H1 (cell line): ENCODE measurements around the gene SPTBN4. TPM values are rescaled to one million over a fixed set of nuclear protein-coding genes. Genes with fewer than 3 reads are reported as not detected.
"Not testable (repeated sequence)": the region's sequence is repeated elsewhere in the genome, so short reads cannot be mapped to it uniquely, and the experiment has no call there.

Experiments
- CTCF ChIA-PET: fragments of 300-600 bp; sonication (Branson Sonifier 250); formaldehyde crosslinking; loops from one replicate; lab custom pipeline; 2021; ENCODE audit not compliant: partially characterized antibody; lab: Charles Lee
- POLR2A ChIA-PET: fragments of 300-600 bp; sonication (Branson Sonifier 250); formaldehyde crosslinking; loops from one replicate; lab custom pipeline; 2021; ENCODE audit warnings: inconsistent platforms; ENCODE audit not compliant: partially characterized antibody; lab: Charles Lee
- DNase-seq, 2 experiments: peaks; one replicate each; pipeline versions ENCODE4 v3.0.0 to v3.0.0-alpha.2; 2010 to 2022; ENCODE audit warnings: low spot score in 2 of 2, low read depth in 1 of 2, mixed read lengths in 1 of 2
- FAIRE-seq: peaks from 2 replicates; lab custom pipeline; 2011; peaks lifted over from hg19 to GRCh38; lab: Jason Lieb, UNC
- H2AFZ ChIP-seq: 2 replicates; pipeline ENCODE4 v1.8.1; 2012; ENCODE audit warnings: low read length, inconsistent platforms
- H2AK5ac ChIP-seq: 2 replicates; pipeline ENCODE4 v1.6.1; 2013; ENCODE audit warnings: low read depth, low read length
- H2BK120ac ChIP-seq: replicated peaks from 2 replicates; pipeline ENCODE3; 2013; ENCODE audit warnings: low read depth, low read length, inconsistent platforms
- H2BK12ac ChIP-seq: 2 replicates; pipeline ENCODE4 v1.6.1; 2013; ENCODE audit warnings: low read depth, low read length
- H2BK15ac ChIP-seq: 2 replicates; pipeline ENCODE4 v1.6.1; 2013; ENCODE audit warnings: low read length
- H2BK20ac ChIP-seq: 2 replicates; pipeline ENCODE4 v1.6.1; 2013; ENCODE audit warnings: low read length
- H2BK5ac ChIP-seq: 2 replicates; pipeline ENCODE4 v1.6.1; 2013; ENCODE audit warnings: low read depth, low read length
- H3K14ac ChIP-seq: 2 replicates; pipeline ENCODE4 v1.6.1; 2013; ENCODE audit warnings: inconsistent platforms; ENCODE audit not compliant: insufficient read length
- H3K18ac ChIP-seq: 2 replicates; pipeline ENCODE4 v1.6.1; 2013; ENCODE audit warnings: low read length; ENCODE audit errors: extremely low read depth
- H3K23ac ChIP-seq: 2 replicates; pipeline ENCODE4 v1.6.1; 2013; ENCODE audit warnings: inconsistent platforms; ENCODE audit not compliant: insufficient read length
- H3K23me2 ChIP-seq: 2 replicates; pipeline ENCODE4 v1.6.1; 2013; ENCODE audit warnings: low read depth, low read length
- H3K27ac ChIP-seq: 2 replicates; pipeline ENCODE4 v1.6.1; 2011; ENCODE audit warnings: low read depth, low read length, inconsistent platforms
- H3K27me3 ChIP-seq, 4 experiments: replicated peaks in 1 of 4; 1 replicate in 1 of 4; 2 replicates in 3 of 4; pipeline versions ENCODE4 v1.6.1 to v1.8.1; 2011 to 2013; ENCODE audit warnings: low read length in 3 of 4, mild to moderate bottlenecking in 3 of 4, inconsistent platforms in 2 of 4, mixed read lengths in 2 of 4, moderate library complexity in 1 of 4; ENCODE audit not compliant: control insufficient read depth in 3 of 4, insufficient read depth in 3 of 4; ENCODE audit errors: extremely low read depth in 1 of 4
- H3K36me3 ChIP-seq, 4 experiments: 2 replicates each; pipeline versions ENCODE4 v1.6.1 to v1.8.1; 2011 to 2013; ENCODE audit warnings: mild to moderate bottlenecking in 4 of 4, low read length in 3 of 4, moderate library complexity in 2 of 4, control low read depth in 1 of 4, inconsistent platforms in 1 of 4; ENCODE audit not compliant: insufficient read depth in 4 of 4, control insufficient read depth in 2 of 4
- H3K4ac ChIP-seq: replicated peaks from 2 replicates; pipeline ENCODE3; 2013; ENCODE audit warnings: low read length, low read depth, mixed read lengths, inconsistent platforms; ENCODE audit not compliant: insufficient read length
- H3K4me1 ChIP-seq, 4 experiments: replicated peaks in 1 of 4; 1 replicate in 1 of 4; 2 replicates in 3 of 4; pipeline versions ENCODE4 v1.6.1 to v1.8.1; 2011 to 2013; ENCODE audit warnings: low read length in 3 of 4, inconsistent platforms in 2 of 4, mixed read lengths in 1 of 4; ENCODE audit not compliant: insufficient read depth in 4 of 4, control insufficient read depth in 3 of 4
- H3K4me2 ChIP-seq, 2 experiments: 2 replicates each; pipeline versions ENCODE4 v1.6.1 to v1.8.1; 2011 to 2013; ENCODE audit warnings: low read depth in 2 of 2, low read length in 2 of 2, control low read depth in 1 of 2, inconsistent platforms in 1 of 2, mild to moderate bottlenecking in 1 of 2; ENCODE audit not compliant: insufficient read depth in 1 of 2
- H3K4me3 ChIP-seq, 4 experiments: fragments of 200-600, 300-600 bp in 1 of 4; sonication (generic), shearing (Covaris generic), sonication (Bioruptor Twin) in 1 of 4; 2 replicates each; pipeline versions ENCODE4 v1.5.1 to v1.8.1; 2011 to 2016; ENCODE audit warnings: low read length in 4 of 4, low read depth in 3 of 4, control low read depth in 2 of 4, inconsistent platforms in 2 of 4, mild to moderate bottlenecking in 2 of 4, mixed read lengths in 1 of 4, moderate library complexity in 1 of 4; ENCODE audit not compliant: insufficient read depth in 2 of 4; ENCODE audit errors: extremely low read depth in 1 of 4
- H3K56ac ChIP-seq: replicated peaks from 2 replicates; pipeline ENCODE3; 2013; ENCODE audit warnings: low read depth, mild to moderate bottlenecking, mixed read lengths, low read length, inconsistent platforms; ENCODE audit not compliant: insufficient read length
- H3K79me1 ChIP-seq: 2 replicates; pipeline ENCODE4 v1.6.1; 2013; ENCODE audit warnings: low read depth, low read length, control low read depth
- H3K79me2 ChIP-seq, 2 experiments: 2 replicates each; pipeline versions ENCODE4 v1.6.1 to v1.8.1; 2012 to 2013; ENCODE audit warnings: low read length in 2 of 2, mild to moderate bottlenecking in 2 of 2, inconsistent platforms in 1 of 2; ENCODE audit not compliant: insufficient read depth in 2 of 2, control insufficient read depth in 1 of 2
- H3K9ac ChIP-seq, 4 experiments: replicated peaks in 1 of 4; 1 replicate in 1 of 4; 2 replicates in 3 of 4; pipeline versions ENCODE4 v1.6.1 to v1.8.1; 2011 to 2013; ENCODE audit warnings: low read depth in 3 of 4, low read length in 3 of 4, control low read depth in 2 of 4, mild to moderate bottlenecking in 2 of 4, moderate library complexity in 2 of 4, inconsistent platforms in 1 of 4; ENCODE audit errors: extremely low read depth in 1 of 4
- H3K9me3 ChIP-seq, 2 experiments: 2 replicates each; pipeline versions ENCODE4 v1.6.1 to v1.8.1; 2012 to 2013; ENCODE audit warnings: mild to moderate bottlenecking in 2 of 2, moderate library complexity in 2 of 2, control low read depth in 1 of 2, inconsistent platforms in 1 of 2, low read depth in 1 of 2, low read length in 1 of 2, mixed read lengths in 1 of 2; ENCODE audit not compliant: insufficient read depth in 2 of 2
- H4K20me1 ChIP-seq, 2 experiments: replicated peaks in 1 of 2; 2 replicates each; pipeline versions ENCODE3 to v1.8.1; 2011 to 2013; ENCODE audit warnings: inconsistent platforms in 2 of 2, low read length in 2 of 2, mild to moderate bottlenecking in 1 of 2; ENCODE audit not compliant: insufficient read depth in 2 of 2, control insufficient read depth in 1 of 2
- H4K5ac ChIP-seq: 2 replicates; pipeline ENCODE4 v1.6.1; 2013; ENCODE audit warnings: low read length, low read depth, mixed read lengths, inconsistent platforms; ENCODE audit not compliant: insufficient read length
- H4K8ac ChIP-seq: 2 replicates; pipeline ENCODE4 v1.8.0; 2013; ENCODE audit warnings: mild to moderate bottlenecking, moderate library complexity, low read length, inconsistent platforms; ENCODE audit not compliant: insufficient read depth; ENCODE audit errors: extremely low read depth
- H4K91ac ChIP-seq: replicated peaks from 2 replicates; pipeline ENCODE3; 2013; ENCODE audit warnings: low read length, mixed read lengths, inconsistent platforms; ENCODE audit not compliant: insufficient read length
- WGBS, 2 experiments: shearing (Covaris generic) in 1 of 2; methylation state at CpG; one replicate each; pipeline versions ENCODE4 v1.1.6 to v1.1.7; 2013 to 2015; ENCODE audit warnings: low lambda C conversion rate in 2 of 2, mixed read lengths in 2 of 2, inconsistent platforms in 1 of 2, low coverage in 1 of 2, missing lambda C conversion rate in 1 of 2; ENCODE audit not compliant: insufficient replicate concordance in 2 of 2, insufficient coverage in 1 of 2, insufficient read length in 1 of 2; ENCODE audit errors: extremely low coverage in 1 of 2, missing lambda C conversion rate in 1 of 2; 5-methylcytosine and 5-hydroxymethylcytosine counted together
- polyA plus RNA-seq, 7 experiments: library from polyadenylated mRNA; depleted of rRNA in 3 of 7; stranded (reverse) in 5 of 7; unstranded in 2 of 7; fragments of >200 nt in 5 of 7; fragments of 200-250 nt in 2 of 7; gene quantifications; 1 replicate in 5 of 7; 2 replicates in 1 of 7; 4 replicates in 1 of 7; pipeline versions ENCODE4 v1.2.1 to v1.2.3, GENCODE V29; 2011 to 2013; ENCODE audit warnings: missing spikeins in 2 of 7, mixed read lengths in 2 of 7
- total RNA-seq: library from RNA; stranded (reverse); fragmentation: NEBNext Ultra II Directional; extraction: Animal tissue kit (Norgen Biotek cat#: 25700); gene quantifications from 2 replicates; pipeline ENCODE4 v1.2.1, GENCODE V29; 2021

Gene SPTBN4
- total and polyA plus RNA-seq, 2 of the 8 experiments (the other 6 are each of a cell fraction or from before 2014, with no cell fraction given) = 1.9 to 3.0 TPM

- CTCF ChIA-PET = interaction anchor here (0.7 to 4.0 kb wide), 4 partner anchors 9 to 1924 kb away, joined by 3 to 26 read pairs (median 6); partner anchors contain the start of gene BLVRB
- 91% methylated on average over 15 of the region's 15 CpGs; no CpG with 5 or more reads in 1 of the 2 experiments for WGBS, 2 experiments
Measured at GRCh38 chr19:40475878-40476644, 9.3 kb downstream of the SPTBN4 start.

More at GRCh38 chr19:40475878-40476644, 9.3 kb downstream of the SPTBN4 start:
- H3K27me3 ChIP-seq, H3K79me1 ChIP-seq, H4K20me1 ChIP-seq, POLR2A ChIA-PET, H2BK20ac ChIP-seq, H4K91ac ChIP-seq, H4K8ac ChIP-seq, H3K23ac ChIP-seq, H2BK12ac ChIP-seq, H2AFZ ChIP-seq, H3K4me1 ChIP-seq, DNase-seq, H2BK5ac ChIP-seq, H4K5ac ChIP-seq, H3K56ac ChIP-seq, H3K9me3 ChIP-seq, H3K9ac ChIP-seq, H3K14ac ChIP-seq, H2BK120ac ChIP-seq, H2BK15ac ChIP-seq, H3K4ac ChIP-seq, H3K4me3 ChIP-seq, H3K36me3 ChIP-seq, H3K18ac ChIP-seq, H2AK5ac ChIP-seq, H3K79me2 ChIP-seq, H3K23me2 ChIP-seq, FAIRE-seq, H3K4me2 ChIP-seq, H3K27ac ChIP-seq: not testable (repeated sequence)
